HCT116 (cell line): ENCODE data around the gene KRT77. TPM values are rescaled to one million over a fixed set of nuclear protein-coding genes. Genes with fewer than 3 reads are reported as not detected.

Source experiments
- ATAC-seq: fragments of 200-7000 bp; cut with Tn5 transposase; 2 replicates; pipeline ENCODE4 v1.9.1; 2020; ENCODE audit warnings: mild to moderate bottlenecking, moderate library complexity
- BruUV-seq: library from RNA; stranded (reverse); fragments of 400-500 nt; replicated peaks from 2 replicates; lab custom pipeline; 2021; lab: Mats Ljungman, UMichigan
- CTCF ChIA-PET: fragments of 300-600 bp; sonication (Branson Sonifier 250); formaldehyde crosslinking; loops from one replicate; lab custom pipeline; 2021; ENCODE audit warnings: antibody characterized with exemption; lab: Charles Lee
- POLR2A ChIA-PET: fragments of 300-600, 350-600 bp; sonication (Branson Sonifier 250); formaldehyde crosslinking; loops from one replicate; lab custom pipeline; 2021; ENCODE audit warnings: antibody characterized with exemption; lab: Charles Lee
- RAD21 ChIA-PET, 2 experiments: fragments of 300-600 bp; sonication (Branson Sonifier 250); formaldehyde crosslinking; loops; one replicate each; lab custom pipeline; 2023; ENCODE audit warnings: low total read pairs in 2 of 2; ENCODE audit not compliant: uncharacterized antibody in 2 of 2, unreplicated experiment in 2 of 2, low non-redundant PET in 1 of 2; lab: Charles Lee
- DNase-seq: peaks from one replicate; pipeline ENCODE4 v3.0.0-alpha.2; 2010; ENCODE audit warnings: low read depth, low spot score
- H2AFZ ChIP-seq: fragments of 200-600 bp; shearing (Covaris generic), sonication (generic); 2 replicates; pipeline ENCODE4 v1.6.1; 2017; ENCODE audit warnings: low read depth, mixed run types, mixed read lengths, antibody characterized with exemption, low read length; ENCODE audit not compliant: poor library complexity, severe bottlenecking
- H3K27ac ChIP-seq: 2 replicates; pipeline ENCODE4 v1.5.1; 2012; ENCODE audit warnings: low read depth, low read length
- H3K27me3 ChIP-seq: fragments of 200-600 bp; sonication (generic); 2 replicates; pipeline ENCODE4 v1.6.1; 2016; ENCODE audit warnings: mixed run types, low read length, mixed read lengths; ENCODE audit not compliant: insufficient read depth
- H3K36me3 ChIP-seq, 2 experiments: fragments of 200-500 bp in 1 of 2; fragments of 200-600 bp in 1 of 2; sonication (Bioruptor generic) in 1 of 2; sonication (generic) in 1 of 2; 2 replicates each; pipeline versions ENCODE4 v1.5.1 to v1.6.1; 2014 to 2016; ENCODE audit warnings: low read length in 2 of 2, inconsistent platforms in 1 of 2, mixed read lengths in 1 of 2, mixed run types in 1 of 2; ENCODE audit not compliant: insufficient read depth in 2 of 2, control insufficient read depth in 1 of 2
- H3K4me1 ChIP-seq, 2 experiments: fragments of 200-600 bp in 1 of 2; sonication (generic) in 1 of 2; 2 replicates each; pipeline versions ENCODE4 v1.5.1 to v1.6.1; 2012 to 2017; ENCODE audit warnings: low read length in 2 of 2, inconsistent platforms in 1 of 2, mild to moderate bottlenecking in 1 of 2, mixed read lengths in 1 of 2, mixed run types in 1 of 2, moderate library complexity in 1 of 2; ENCODE audit not compliant: insufficient read depth in 2 of 2, control insufficient read depth in 1 of 2
- H3K4me2 ChIP-seq: fragments of 200-600 bp; sonication (generic); 2 replicates; pipeline ENCODE4 v1.6.1; 2017; ENCODE audit warnings: mixed run types, low read length, mixed read lengths
- H3K4me3 ChIP-seq, 2 experiments: fragments of 200-600 bp in 1 of 2; sonication (generic) in 1 of 2; replicated peaks in 1 of 2; 2 replicates each; pipeline ENCODE4 v1.5.1; 2011 to 2016; ENCODE audit warnings: low read length in 2 of 2, control low read depth in 1 of 2, low read depth in 1 of 2, mild to moderate bottlenecking in 1 of 2, mixed read lengths in 1 of 2, mixed run types in 1 of 2
- H3K79me2 ChIP-seq: fragments of 200-600 bp; sonication (generic); 2 replicates; pipeline ENCODE4 v1.6.1; 2017; ENCODE audit warnings: mild to moderate bottlenecking, mixed run types, low read length, moderate library complexity, mixed read lengths; ENCODE audit not compliant: insufficient read depth
- H3K9ac ChIP-seq: fragments of 200-600 bp; sonication (generic); 2 replicates; pipeline ENCODE4 v1.6.1; 2016; ENCODE audit warnings: low read length, mixed read lengths
- H3K9me2 ChIP-seq: fragments of 200-600 bp; sonication (generic), shearing (Covaris generic); 2 replicates; pipeline ENCODE4 v1.6.1; 2017; ENCODE audit warnings: mixed run types, mild to moderate bottlenecking, moderate library complexity; ENCODE audit not compliant: insufficient read depth
- H3K9me3 ChIP-seq, 2 experiments: fragments of 200-500 bp in 1 of 2; fragments of 200-600 bp in 1 of 2; sonication (Bioruptor generic) in 1 of 2; sonication (generic) in 1 of 2; 2 replicates each; pipeline ENCODE4 v1.6.1; 2014 to 2017; ENCODE audit warnings: low read length in 2 of 2, mixed read lengths in 2 of 2, inconsistent platforms in 1 of 2, low read depth in 1 of 2, mild to moderate bottlenecking in 1 of 2, mixed run types in 1 of 2, moderate library complexity in 1 of 2; ENCODE audit not compliant: control insufficient read depth in 1 of 2, insufficient read depth in 1 of 2
- H4K20me1 ChIP-seq: fragments of 200-600 bp; sonication (generic), shearing (Covaris generic); 2 replicates; pipeline ENCODE4 v1.6.1; 2017; ENCODE audit warnings: mixed run types, mild to moderate bottlenecking, moderate library complexity; ENCODE audit not compliant: insufficient read depth
- ATF3 ChIP-seq: IDR thresholded peaks from 2 replicates; pipeline ENCODE4 v1.6.1; 2012
- CBX3 ChIP-seq: IDR thresholded peaks from 2 replicates; pipeline ENCODE4 v1.6.1; 2012; ENCODE audit warnings: low read depth
- CEBPB ChIP-seq: IDR thresholded peaks from 2 replicates; pipeline ENCODE4 v1.6.1; 2012; ENCODE audit warnings: low read depth
- CTCF ChIP-seq, 3 experiments: fragments of 200-600 bp in 1 of 3; sonication (generic) in 1 of 3; IDR thresholded peaks in 2 of 3; conservative IDR thresholded peaks in 1 of 3; 2 replicates each; pipeline ENCODE4 v1.5.1; 2012 to 2017; ENCODE audit warnings: low read depth in 2 of 3, low read length in 2 of 3, antibody characterized with exemption in 1 of 3, borderline replicate concordance in 1 of 3, control low read depth in 1 of 3, mild to moderate bottlenecking in 1 of 3, mixed read lengths in 1 of 3, mixed run types in 1 of 3, moderate library complexity in 1 of 3; ENCODE audit not compliant: insufficient read depth in 1 of 3
- EGR1 ChIP-seq: IDR thresholded peaks from 2 replicates; pipeline ENCODE4 v1.6.1; 2012; ENCODE audit warnings: low read depth
- ELF1 ChIP-seq: IDR thresholded peaks from 2 replicates; pipeline ENCODE4 v1.6.1; 2012; ENCODE audit warnings: low read depth, borderline replicate concordance
- EZH2 ChIP-seq: fragments of 200-600 bp; sonication (generic); IDR thresholded peaks from 2 replicates; pipeline ENCODE4 v1.6.1; 2017; ENCODE audit warnings: antibody characterized with exemption, mixed run types
- EZH2phosphoT487 ChIP-seq: fragments of 200-600 bp; IDR thresholded peaks from 2 replicates; pipeline ENCODE4 v1.6.1; 2018; ENCODE audit warnings: antibody characterized with exemption, borderline replicate concordance
- FOSL1 ChIP-seq: IDR thresholded peaks from 2 replicates; pipeline ENCODE4 v1.6.1; 2012; ENCODE audit warnings: low read depth
- MAX ChIP-seq: IDR thresholded peaks from 2 replicates; pipeline ENCODE4 v1.6.1; 2012
- POLR2A ChIP-seq: IDR thresholded peaks from 2 replicates; pipeline ENCODE4 v1.7.0; 2011; ENCODE audit warnings: borderline replicate concordance; ENCODE audit not compliant: insufficient read depth, insufficient read length; ENCODE audit errors: extremely low read depth
- REST ChIP-seq: IDR thresholded peaks from 2 replicates; pipeline ENCODE4 v1.6.1; 2012; ENCODE audit warnings: low read depth
- SIN3A ChIP-seq: IDR thresholded peaks from 2 replicates; pipeline ENCODE4 v1.6.1; 2012; ENCODE audit warnings: low read depth
- SRF ChIP-seq: IDR thresholded peaks from 2 replicates; pipeline ENCODE4 v1.6.1; 2012; ENCODE audit warnings: low read depth
- YY1 ChIP-seq: IDR thresholded peaks from 2 replicates; pipeline ENCODE4 v1.6.1; 2011; ENCODE audit warnings: low read length, low read depth, moderate library complexity, mild to moderate bottlenecking; ENCODE audit not compliant: insufficient replicate concordance; ENCODE audit errors: extremely low read depth
- ZNF274 ChIP-seq: fragments of 200-500 bp; sonication (Bioruptor generic); IDR thresholded peaks from 2 replicates; pipeline ENCODE4 v1.6.1; 2014; ENCODE audit warnings: mild to moderate bottlenecking, low read depth, low read length, inconsistent platforms
- intact Hi-C: fragments of 100-400 bp; cut with micrococcal nuclease; formaldehyde crosslinking; loops from 2 replicates; pipeline ENCODE4 v1.10.0; 2022
- total RNA-seq: library from RNA; stranded (reverse); gene quantifications from one replicate; pipeline ENCODE4 v1.2.1, GENCODE V29; 2021; ENCODE audit not compliant: unreplicated experiment

KRT77 gene
- total RNA-seq, 1 experiment from 2014 or later: not detected

- RAD21 ChIA-PET: no interaction called here
- ATAC-seq: no peak
- intact Hi-C loops: no loop called here
- Histone ChIP-seq H3K4me2 (no peak overlapping the region), H3K4me1 (peaks cover 2 to 7% of the 10 kb centered on the region in 2 experiments; a peak in 3 of 4 replicates), H3K27ac (no peak overlapping the region), H4K20me1 (no peaks in the 10 kb centered on the region), H3K36me3 (no peaks in the 10 kb centered on the region), H3K4me3 (no peak overlapping the region), H2AFZ (no peak overlapping the region), H3K9me3 (no peaks in the 10 kb centered on the region), H3K27me3 (no peaks in the 10 kb centered on the region), H3K9ac (no peak overlapping the region), H3K9me2 (no peaks in the 10 kb centered on the region), H3K79me2 (no peaks in the 10 kb centered on the region)
- no TSS peak for BruUV-seq
- TF ChIP-seq CTCF (IDR thresholded peaks at IDR 0.05 in 2 of 3, conservative IDR thresholded peaks at IDR 0.05 in 1 of 3; ENCODE audit: borderline replicate concordance in 1 of 3, insufficient read depth in 1 of 3, low read depth in 2 of 3, low read length in 2 of 3) (no peak), POLR2A (no peak), SRF (no peak), CBX3 (no peak), ELF1 (no peak), EZH2 (no peak), YY1 (no peak), ATF3 (no peak), MAX (no peak), ZNF274 (no peak), SIN3A (no peak), FOSL1 (no peak), REST (no peak), CEBPB (no peak), EZH2phosphoT487 (no peak), EGR1 (no peak)
- POLR2A ChIA-PET: no interaction called here
- CTCF ChIA-PET: no interaction called here
- no peak for DNase-seq
Measured at GRCh38 chr12:52660934-52661499, 42.3 kb downstream of the KRT77 start.
